IPS-15b (cell line): Measurements from ENCODE around the gene PEX26.

Source experiments
- H3K27me3 ChIP-seq: one replicate; pipeline ENCODE4 v1.6.1; 2013; ENCODE audit warnings: low read length; ENCODE audit not compliant: control insufficient read depth, insufficient read depth
- H3K36me3 ChIP-seq: one replicate; pipeline ENCODE4 v1.6.1; 2013; ENCODE audit warnings: low read length; ENCODE audit not compliant: control insufficient read depth, insufficient read depth
- H3K4me1 ChIP-seq: one replicate; pipeline ENCODE4 v1.6.1; 2013; ENCODE audit warnings: mild to moderate bottlenecking, low read length; ENCODE audit not compliant: control insufficient read depth, insufficient read depth
- H3K4me3 ChIP-seq: one replicate; pipeline ENCODE4 v1.5.1; 2013; ENCODE audit warnings: low read depth, low read length
- H3K9ac ChIP-seq: one replicate; pipeline ENCODE4 v1.6.1; 2013; ENCODE audit warnings: low read depth, mild to moderate bottlenecking, low read length
- H3K9me3 ChIP-seq: one replicate; pipeline ENCODE4 v1.6.1; 2013; ENCODE audit warnings: mild to moderate bottlenecking, low read length; ENCODE audit not compliant: control insufficient read depth, insufficient read depth

PEX26 gene

GRCh38 chr22:18108187-18108586, 30.4 kb downstream of the PEX26 start:
- H3K9me3 ChIP-seq: peaks cover 2% of the 10 kb centered on the region
- H3K4me3 ChIP-seq: no peak overlapping the region
- no peak overlapping the region for H3K9ac ChIP-seq
- H3K27me3 ChIP-seq: peaks cover 31% of the 10 kb centered on the region
- no peaks in the 10 kb centered on the region for H3K4me1 ChIP-seq
- no peaks in the 10 kb centered on the region for H3K36me3 ChIP-seq

- Histone ChIP-seq H3K9ac (no peak overlapping the region), H3K27me3 (peaks cover 31% of the 10 kb centered on the region), H3K4me3 (peak overlapping the region; percentile 53), H3K36me3 (no peaks in the 10 kb centered on the region), H3K4me1 (no peaks in the 10 kb centered on the region), H3K9me3 (peaks cover 2% of the 10 kb centered on the region)
These were observed 31.8 kb downstream of the PEX26 start for GRCh38 chr22:18109410-18110193.

- Histone ChIP-seq H3K9ac (no peak within 1 kb of the TSS), H3K27me3 (peaks cover 31% of the 10 kb centered on the region), H3K9me3 (peaks cover 2% of the 10 kb centered on the region), H3K4me1 (no peaks in the 10 kb centered on the region), H3K36me3 (no peaks in the 10 kb centered on the region), H3K4me3 (peak within 1 kb of the TSS; percentile 53)
These were observed 32.6 kb downstream of the PEX26 start, which contains the start of gene TUBA8 for GRCh38 chr22:18110194-18110953. TSS of gene TUBA8 (plus strand) at chr22:18110809. CDS start at chr22:18110866, 57 bp downstream.

- H3K9me3 ChIP-seq: peaks cover 2% of the 10 kb centered on the region
- H3K9ac ChIP-seq: no peak overlapping the region
- no peaks in the 10 kb centered on the region for H3K4me1 ChIP-seq
- no peaks in the 10 kb centered on the region for H3K36me3 ChIP-seq
- H3K27me3 ChIP-seq: peaks cover 31% of the 10 kb centered on the region
- peak overlapping the region; percentile 53 for H3K4me3 ChIP-seq
These were observed 33.4 kb downstream of the PEX26 start for GRCh38 chr22:18110954-18111758.

- Histone ChIP-seq H3K27me3 (peaks cover 31% of the 10 kb centered on the region), H3K4me3 (no peak overlapping the region), H3K36me3 (no peaks in the 10 kb centered on the region), H3K4me1 (no peaks in the 10 kb centered on the region), H3K9me3 (no peaks in the 10 kb centered on the region), H3K9ac (no peak overlapping the region)
These were observed 34.1 kb downstream of the PEX26 start for GRCh38 chr22:18111759-18112330.

GRCh38 chr22:18112440-18112839, 34.6 kb downstream of the PEX26 start:
- H3K9me3 ChIP-seq: no peaks in the 10 kb centered on the region
- H3K4me1 ChIP-seq: no peaks in the 10 kb centered on the region
- H3K9ac ChIP-seq: no peak overlapping the region
- H3K36me3 ChIP-seq: no peaks in the 10 kb centered on the region
- H3K4me3 ChIP-seq: no peak overlapping the region
- H3K27me3 ChIP-seq: peaks cover 31% of the 10 kb centered on the region

GRCh38 chr22:18113680-18114394, 36.0 kb downstream of the PEX26 start:
- peaks cover 28% of the 10 kb centered on the region for H3K27me3 ChIP-seq
- no peak overlapping the region for H3K4me3 ChIP-seq
- no peak overlapping the region for H3K9ac ChIP-seq
- no peaks in the 10 kb centered on the region for H3K9me3 ChIP-seq
- no peaks in the 10 kb centered on the region for H3K36me3 ChIP-seq
- no peaks in the 10 kb centered on the region for H3K4me1 ChIP-seq

GRCh38 chr22:18114495-18114894, 36.7 kb downstream of the PEX26 start:
- Histone ChIP-seq H3K9ac (no peak overlapping the region), H3K27me3 (peaks cover 23% of the 10 kb centered on the region), H3K36me3 (no peaks in the 10 kb centered on the region), H3K4me1 (no peaks in the 10 kb centered on the region), H3K9me3 (no peaks in the 10 kb centered on the region), H3K4me3 (no peak overlapping the region)

- Histone ChIP-seq H3K9ac (no peak overlapping the region), H3K9me3 (no peaks in the 10 kb centered on the region), H3K36me3 (no peaks in the 10 kb centered on the region), H3K27me3 (peaks cover 17% of the 10 kb centered on the region), H3K4me3 (no peak overlapping the region), H3K4me1 (no peaks in the 10 kb centered on the region)
These were observed 37.3 kb downstream of the PEX26 start for GRCh38 chr22:18114976-18115652.

- Histone ChIP-seq H3K9ac (no peak overlapping the region), H3K4me1 (no peaks in the 10 kb centered on the region), H3K27me3 (peaks cover 12% of the 10 kb centered on the region), H3K36me3 (no peaks in the 10 kb centered on the region), H3K4me3 (no peak overlapping the region), H3K9me3 (no peaks in the 10 kb centered on the region)
These were observed 38.1 kb downstream of the PEX26 start for GRCh38 chr22:18115906-18116371.
